Activated CD8-positive, alpha-beta T cell treated with anti-CD3 and anti-CD28 coated beads, Interleukin-2, amount 10 ng/mL, durations not matched to agents 7 days and 5 days (primary cell): ENCODE results near the gene CKS1B. TPM values are rescaled to one million over a fixed set of nuclear protein-coding genes. Genes with fewer than 3 reads are reported as not detected.

Source experiments
- microRNA-seq: library from miRNA; unstranded; fragments of <30 nt; microRNA quantifications from one replicate; pipeline ENCODE4 v1.2.0, GENCODE V29; 2022
- total RNA-seq, 2 experiments: library from RNA; stranded (reverse); gene quantifications; one replicate each; pipeline ENCODE4 v1.2.3, GENCODE V29; 2021

CKS1B gene
- total RNA-seq, 2 experiments from 2014 or later: 151 to 153 TPM

Small RNA genes within 50 kb of the gene (microRNA-seq; reads per million reads assigned to microRNA genes)
- not detected for gene MIR4258

Other genes starting within 250 kb of the CKS1B start
- not detected for gene KCNN3, start 104.4 kb upstream of the CKS1B start, total RNA-seq
- gene PMVK, start 38.0 kb upstream of the CKS1B start, total RNA-seq: 10 to 100 TPM; 40.9 to 43.8 TPM
- gene PBXIP1, start 18.6 kb upstream of the CKS1B start, total RNA-seq: 10 to 100 TPM; 44.5 to 48.2 TPM
- gene PYGO2, start 12.9 kb upstream of the CKS1B start, total RNA-seq: 10 to 100 TPM; 40.2 to 43.9 TPM
- 10 to 100 TPM; 69.6 to 72.4 TPM for gene SHC1, start 3.9 kb upstream of the CKS1B start, total RNA-seq
- 10 to 100 TPM; 39.8 to 45.2 TPM for gene FLAD1, start 8.7 kb downstream of the CKS1B start, total RNA-seq
- 1 to 10 TPM in 1 of 2 experiments, under 1 TPM in 1; 0.91 to 1.1 TPM for gene LENEP, start 18.9 kb downstream of the CKS1B start, total RNA-seq
- gene ZBTB7B, start 28.1 kb downstream of the CKS1B start, total RNA-seq: 10 to 100 TPM; 35.5 to 42.5 TPM
- gene DCST2, start 59.1 kb downstream of the CKS1B start, total RNA-seq: under 1 TPM; 0.24 to 0.37 TPM
- not detected for gene DCST1, start 59.1 kb downstream of the CKS1B start, total RNA-seq
- gene ADAM15, start 76.6 kb downstream of the CKS1B start, total RNA-seq: 10 to 100 TPM; 29.7 to 29.8 TPM
- 1 to 10 TPM; 7.8 to 9.7 TPM for gene EFNA4, start 89.1 kb downstream of the CKS1B start, total RNA-seq
- gene EFNA3, start 104.2 kb downstream of the CKS1B start, total RNA-seq: 1 to 10 TPM; 3.8 to 5.5 TPM
- not detected for gene EFNA1, start 153.2 kb downstream of the CKS1B start, total RNA-seq
- gene SLC50A1, start 161.2 kb downstream of the CKS1B start, total RNA-seq: 10 to 100 TPM; 37.5 to 38.9 TPM
- 10 to 100 TPM; 53.2 to 57.7 TPM for gene DPM3, start 165.8 kb downstream of the CKS1B start, total RNA-seq
- gene KRTCAP2, start 198.6 kb downstream of the CKS1B start, total RNA-seq: 100 to 1,000 TPM; 170 to 190 TPM
- 10 to 100 TPM; 14.6 TPM for gene TRIM46, start 199.2 kb downstream of the CKS1B start, total RNA-seq
- gene THBS3, start 233.2 kb downstream of the CKS1B start, total RNA-seq: 10 to 100 TPM; 13.4 to 15.0 TPM
- gene MTX1, start 234.0 kb downstream of the CKS1B start, total RNA-seq: 10 to 100 TPM; 43.0 to 46.3 TPM